H1 (cell line): ENCODE data around the gene CLEC16A. TPM values are rescaled to one million over a fixed set of nuclear protein-coding genes. Genes with fewer than 3 reads are reported as not detected.
A peak's percentile ranks its signal among the peaks of the same experiment; 100 is the strongest.

Source experiments
- CTCF ChIA-PET: fragments of 300-600 bp; sonication (Branson Sonifier 250); formaldehyde crosslinking; loops from one replicate; lab custom pipeline; 2021; ENCODE audit not compliant: partially characterized antibody; lab: Charles Lee
- POLR2A ChIA-PET: fragments of 300-600 bp; sonication (Branson Sonifier 250); formaldehyde crosslinking; loops from one replicate; lab custom pipeline; 2021; ENCODE audit warnings: inconsistent platforms; ENCODE audit not compliant: partially characterized antibody; lab: Charles Lee
- DNase-seq, 2 experiments: peaks; one replicate each; pipeline versions ENCODE4 v3.0.0 to v3.0.0-alpha.2; 2010 to 2022; ENCODE audit warnings: low spot score in 2 of 2, low read depth in 1 of 2, mixed read lengths in 1 of 2
- FAIRE-seq: peaks from 2 replicates; lab custom pipeline; 2011; peaks lifted over from hg19 to GRCh38; lab: Jason Lieb, UNC
- H2AFZ ChIP-seq: 2 replicates; pipeline ENCODE4 v1.8.1; 2012; ENCODE audit warnings: low read length, inconsistent platforms
- H2AK5ac ChIP-seq: 2 replicates; pipeline ENCODE4 v1.6.1; 2013; ENCODE audit warnings: low read depth, low read length
- H2BK120ac ChIP-seq: replicated peaks from 2 replicates; pipeline ENCODE3; 2013; ENCODE audit warnings: low read depth, low read length, inconsistent platforms
- H2BK12ac ChIP-seq: 2 replicates; pipeline ENCODE4 v1.6.1; 2013; ENCODE audit warnings: low read depth, low read length
- H2BK15ac ChIP-seq: 2 replicates; pipeline ENCODE4 v1.6.1; 2013; ENCODE audit warnings: low read length
- H2BK20ac ChIP-seq: 2 replicates; pipeline ENCODE4 v1.6.1; 2013; ENCODE audit warnings: low read length
- H2BK5ac ChIP-seq: 2 replicates; pipeline ENCODE4 v1.6.1; 2013; ENCODE audit warnings: low read depth, low read length
- H3K14ac ChIP-seq: 2 replicates; pipeline ENCODE4 v1.6.1; 2013; ENCODE audit warnings: inconsistent platforms; ENCODE audit not compliant: insufficient read length
- H3K18ac ChIP-seq: 2 replicates; pipeline ENCODE4 v1.6.1; 2013; ENCODE audit warnings: low read length; ENCODE audit errors: extremely low read depth
- H3K23ac ChIP-seq: 2 replicates; pipeline ENCODE4 v1.6.1; 2013; ENCODE audit warnings: inconsistent platforms; ENCODE audit not compliant: insufficient read length
- H3K23me2 ChIP-seq: 2 replicates; pipeline ENCODE4 v1.6.1; 2013; ENCODE audit warnings: low read depth, low read length
- H3K27ac ChIP-seq: 2 replicates; pipeline ENCODE4 v1.6.1; 2011; ENCODE audit warnings: low read depth, low read length, inconsistent platforms
- H3K27me3 ChIP-seq, 4 experiments: replicated peaks in 1 of 4; 1 replicate in 1 of 4; 2 replicates in 3 of 4; pipeline versions ENCODE4 v1.6.1 to v1.8.1; 2011 to 2013; ENCODE audit warnings: low read length in 3 of 4, mild to moderate bottlenecking in 3 of 4, inconsistent platforms in 2 of 4, mixed read lengths in 2 of 4, moderate library complexity in 1 of 4; ENCODE audit not compliant: control insufficient read depth in 3 of 4, insufficient read depth in 3 of 4; ENCODE audit errors: extremely low read depth in 1 of 4
- H3K36me3 ChIP-seq, 4 experiments: 2 replicates each; pipeline versions ENCODE4 v1.6.1 to v1.8.1; 2011 to 2013; ENCODE audit warnings: mild to moderate bottlenecking in 4 of 4, low read length in 3 of 4, moderate library complexity in 2 of 4, control low read depth in 1 of 4, inconsistent platforms in 1 of 4; ENCODE audit not compliant: insufficient read depth in 4 of 4, control insufficient read depth in 2 of 4
- H3K4ac ChIP-seq: replicated peaks from 2 replicates; pipeline ENCODE3; 2013; ENCODE audit warnings: low read length, low read depth, mixed read lengths, inconsistent platforms; ENCODE audit not compliant: insufficient read length
- H3K4me1 ChIP-seq, 4 experiments: replicated peaks in 1 of 4; 1 replicate in 1 of 4; 2 replicates in 3 of 4; pipeline versions ENCODE4 v1.6.1 to v1.8.1; 2011 to 2013; ENCODE audit warnings: low read length in 3 of 4, inconsistent platforms in 2 of 4, mixed read lengths in 1 of 4; ENCODE audit not compliant: insufficient read depth in 4 of 4, control insufficient read depth in 3 of 4
- H3K4me2 ChIP-seq, 2 experiments: 2 replicates each; pipeline versions ENCODE4 v1.6.1 to v1.8.1; 2011 to 2013; ENCODE audit warnings: low read depth in 2 of 2, low read length in 2 of 2, control low read depth in 1 of 2, inconsistent platforms in 1 of 2, mild to moderate bottlenecking in 1 of 2; ENCODE audit not compliant: insufficient read depth in 1 of 2
- H3K4me3 ChIP-seq, 4 experiments: fragments of 200-600, 300-600 bp in 1 of 4; sonication (generic), shearing (Covaris generic), sonication (Bioruptor Twin) in 1 of 4; 2 replicates each; pipeline versions ENCODE4 v1.5.1 to v1.8.1; 2011 to 2016; ENCODE audit warnings: low read length in 4 of 4, low read depth in 3 of 4, control low read depth in 2 of 4, inconsistent platforms in 2 of 4, mild to moderate bottlenecking in 2 of 4, mixed read lengths in 1 of 4, moderate library complexity in 1 of 4; ENCODE audit not compliant: insufficient read depth in 2 of 4; ENCODE audit errors: extremely low read depth in 1 of 4
- H3K56ac ChIP-seq: replicated peaks from 2 replicates; pipeline ENCODE3; 2013; ENCODE audit warnings: low read depth, mild to moderate bottlenecking, mixed read lengths, low read length, inconsistent platforms; ENCODE audit not compliant: insufficient read length
- H3K79me1 ChIP-seq: 2 replicates; pipeline ENCODE4 v1.6.1; 2013; ENCODE audit warnings: low read depth, low read length, control low read depth
- H3K79me2 ChIP-seq, 2 experiments: 2 replicates each; pipeline versions ENCODE4 v1.6.1 to v1.8.1; 2012 to 2013; ENCODE audit warnings: low read length in 2 of 2, mild to moderate bottlenecking in 2 of 2, inconsistent platforms in 1 of 2; ENCODE audit not compliant: insufficient read depth in 2 of 2, control insufficient read depth in 1 of 2
- H3K9ac ChIP-seq, 4 experiments: replicated peaks in 1 of 4; 1 replicate in 1 of 4; 2 replicates in 3 of 4; pipeline versions ENCODE4 v1.6.1 to v1.8.1; 2011 to 2013; ENCODE audit warnings: low read depth in 3 of 4, low read length in 3 of 4, control low read depth in 2 of 4, mild to moderate bottlenecking in 2 of 4, moderate library complexity in 2 of 4, inconsistent platforms in 1 of 4; ENCODE audit errors: extremely low read depth in 1 of 4
- H3K9me3 ChIP-seq, 2 experiments: 2 replicates each; pipeline versions ENCODE4 v1.6.1 to v1.8.1; 2012 to 2013; ENCODE audit warnings: mild to moderate bottlenecking in 2 of 2, moderate library complexity in 2 of 2, control low read depth in 1 of 2, inconsistent platforms in 1 of 2, low read depth in 1 of 2, low read length in 1 of 2, mixed read lengths in 1 of 2; ENCODE audit not compliant: insufficient read depth in 2 of 2
- H4K20me1 ChIP-seq, 2 experiments: replicated peaks in 1 of 2; 2 replicates each; pipeline versions ENCODE3 to v1.8.1; 2011 to 2013; ENCODE audit warnings: inconsistent platforms in 2 of 2, low read length in 2 of 2, mild to moderate bottlenecking in 1 of 2; ENCODE audit not compliant: insufficient read depth in 2 of 2, control insufficient read depth in 1 of 2
- H4K5ac ChIP-seq: 2 replicates; pipeline ENCODE4 v1.6.1; 2013; ENCODE audit warnings: low read length, low read depth, mixed read lengths, inconsistent platforms; ENCODE audit not compliant: insufficient read length
- H4K8ac ChIP-seq: 2 replicates; pipeline ENCODE4 v1.8.0; 2013; ENCODE audit warnings: mild to moderate bottlenecking, moderate library complexity, low read length, inconsistent platforms; ENCODE audit not compliant: insufficient read depth; ENCODE audit errors: extremely low read depth
- H4K91ac ChIP-seq: replicated peaks from 2 replicates; pipeline ENCODE3; 2013; ENCODE audit warnings: low read length, mixed read lengths, inconsistent platforms; ENCODE audit not compliant: insufficient read length
- BACH1 ChIP-seq: IDR thresholded peaks from 2 replicates; pipeline ENCODE4 v1.6.1; 2012; ENCODE audit warnings: low read length, improper control_type of control experiment
- GABPA ChIP-seq: IDR thresholded peaks from 2 replicates; pipeline ENCODE4 v1.6.1; 2011; ENCODE audit warnings: mild to moderate bottlenecking, low read length, moderate library complexity, borderline replicate concordance; ENCODE audit not compliant: insufficient read depth
- GTF2F1 ChIP-seq: IDR thresholded peaks from 2 replicates; pipeline ENCODE4 v1.6.1; 2012; ENCODE audit warnings: low read depth, low read length, improper control_type of control experiment, borderline replicate concordance
- RBBP5 ChIP-seq: IDR thresholded peaks from 2 replicates; pipeline ENCODE4 v1.7.1; 2012; ENCODE audit warnings: low read depth, mild to moderate bottlenecking, inconsistent platforms, low read length, moderate library complexity, borderline replicate concordance
- TAF7 ChIP-seq: optimal IDR thresholded peaks from 2 replicates; pipeline ENCODE3; 2011; ENCODE audit warnings: low read depth, mild to moderate bottlenecking, inconsistent platforms, low read length, moderate library complexity, borderline replicate concordance
- ZNF274 ChIP-seq: IDR thresholded peaks from 2 replicates; pipeline ENCODE4 v1.7.0; 2012; ENCODE audit warnings: low read length, borderline replicate concordance; ENCODE audit errors: extremely low read depth
- WGBS, 2 experiments: shearing (Covaris generic) in 1 of 2; methylation state at CpG; one replicate each; pipeline versions ENCODE4 v1.1.6 to v1.1.7; 2013 to 2015; ENCODE audit warnings: low lambda C conversion rate in 2 of 2, mixed read lengths in 2 of 2, inconsistent platforms in 1 of 2, low coverage in 1 of 2, missing lambda C conversion rate in 1 of 2; ENCODE audit not compliant: insufficient replicate concordance in 2 of 2, insufficient coverage in 1 of 2, insufficient read length in 1 of 2; ENCODE audit errors: extremely low coverage in 1 of 2, missing lambda C conversion rate in 1 of 2; 5-methylcytosine and 5-hydroxymethylcytosine counted together
- polyA plus RNA-seq, 7 experiments: library from polyadenylated mRNA; depleted of rRNA in 3 of 7; stranded (reverse) in 5 of 7; unstranded in 2 of 7; fragments of >200 nt in 5 of 7; fragments of 200-250 nt in 2 of 7; gene quantifications; 1 replicate in 5 of 7; 2 replicates in 1 of 7; 4 replicates in 1 of 7; pipeline versions ENCODE4 v1.2.1 to v1.2.3, GENCODE V29; 2011 to 2013; ENCODE audit warnings: missing spikeins in 2 of 7, mixed read lengths in 2 of 7
- total RNA-seq: library from RNA; stranded (reverse); fragmentation: NEBNext Ultra II Directional; extraction: Animal tissue kit (Norgen Biotek cat#: 25700); gene quantifications from 2 replicates; pipeline ENCODE4 v1.2.1, GENCODE V29; 2021
- TF ChIP-seq, protein P1 (sequence below): IDR thresholded peaks from 2 replicates; pipeline ENCODE4 v1.6.1; 2012; ENCODE audit warnings: low read length, inconsistent platforms

CLEC16A gene
- total and polyA plus RNA-seq, 2 of the 8 experiments (the other 6 are each of a cell fraction or from before 2014, with no cell fraction given): 7.6 to 19.3 TPM

DNA sequence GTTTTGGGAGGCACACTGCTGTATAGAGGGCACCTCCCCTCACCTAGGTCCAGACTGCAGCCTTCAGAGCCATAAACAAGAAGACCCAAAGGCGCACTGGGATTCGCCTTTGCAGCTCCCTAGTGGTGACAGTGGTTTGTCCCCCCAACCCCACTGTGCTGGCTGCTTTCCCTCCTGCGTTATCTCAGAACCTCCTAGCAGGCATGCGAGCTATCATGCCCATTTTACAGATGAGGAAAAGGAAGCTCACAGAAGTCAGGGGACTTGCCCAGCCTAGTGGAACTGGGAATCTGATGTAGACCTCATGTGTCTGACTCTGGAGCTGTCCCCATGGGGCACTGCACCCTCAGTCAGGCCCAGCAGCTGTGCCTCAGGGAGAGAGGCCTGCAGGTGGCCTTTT lies 115.2 kb downstream of the CLEC16A start:
- CTCF ChIA-PET: interaction anchor here (0.7 to 0.9 kb wide), 2 partner anchors 25 to 96 kb away, joined by 3 read pairs; no protein-coding TSS in a partner anchor

More for the DNA sequence above, 115.2 kb downstream of the CLEC16A start:
- Histone ChIP-seq H3K4me2 (no peak overlapping the region), H2BK15ac (no peak overlapping the region), H3K27me3 (no peaks in the 10 kb centered on the region), H3K27ac (no peak overlapping the region), H3K4ac (no peak overlapping the region), H2AK5ac (no peak overlapping the region), H2BK5ac (no peak overlapping the region), H3K14ac (no peak overlapping the region), H4K91ac (no peak overlapping the region), H4K5ac (no peak overlapping the region), H2BK20ac (no peak overlapping the region), H3K56ac (no peak overlapping the region), H2AFZ (no peak overlapping the region), H2BK120ac (no peak overlapping the region), H4K20me1 (no peaks in the 10 kb centered on the region), H2BK12ac (no peak overlapping the region), H3K18ac (no peak overlapping the region), H3K4me3 (no peak overlapping the region), H3K79me2 (no peaks in the 10 kb centered on the region), H3K23me2 (no peaks in the 10 kb centered on the region), H3K9me3 (no peaks in the 10 kb centered on the region), H4K8ac (peak overlapping the region; percentile 14; the same call in 1 of the 2 replicates), H3K9ac (no peak overlapping the region), H3K36me3 (no peaks in the 10 kb centered on the region), H3K4me1 (no peaks in the 10 kb centered on the region), H3K23ac (no peak overlapping the region), H3K79me1 (no peaks in the 10 kb centered on the region)
- TF ChIP-seq, protein P1, sequence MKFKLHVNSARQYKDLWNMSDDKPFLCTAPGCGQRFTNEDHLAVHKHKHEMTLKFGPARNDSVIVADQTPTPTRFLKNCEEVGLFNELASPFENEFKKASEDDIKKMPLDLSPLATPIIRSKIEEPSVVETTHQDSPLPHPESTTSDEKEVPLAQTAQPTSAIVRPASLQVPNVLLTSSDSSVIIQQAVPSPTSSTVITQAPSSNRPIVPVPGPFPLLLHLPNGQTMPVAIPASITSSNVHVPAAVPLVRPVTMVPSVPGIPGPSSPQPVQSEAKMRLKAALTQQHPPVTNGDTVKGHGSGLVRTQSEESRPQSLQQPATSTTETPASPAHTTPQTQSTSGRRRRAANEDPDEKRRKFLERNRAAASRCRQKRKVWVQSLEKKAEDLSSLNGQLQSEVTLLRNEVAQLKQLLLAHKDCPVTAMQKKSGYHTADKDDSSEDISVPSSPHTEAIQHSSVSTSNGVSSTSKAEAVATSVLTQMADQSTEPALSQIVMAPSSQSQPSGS: no peak
- TF ChIP-seq GTF2F1 (no peak), ZNF274 (no peak), GABPA (no peak), BACH1 (no peak), TAF7 (no peak), RBBP5 (no peak)
- no peak for DNase-seq
- 97% methylated on average over 4 of the region's 4 CpGs; no CpG with 5 or more reads in 1 of the 2 experiments for WGBS, 2 experiments
- FAIRE-seq: no peak
- POLR2A ChIA-PET: no interaction called here
